Vagina (tissue), 2 donors: Measurements from ENCODE around the gene ASXL3. TPM values are rescaled to one million over a fixed set of nuclear protein-coding genes. Genes with fewer than 3 reads are reported as not detected.

Source experiments
- DNase-seq, 2 donors: peaks; one replicate each; pipeline ENCODE4 v3.0.0-alpha.2; 2017; ENCODE audit errors: extremely low spot score in 2 of 2
- H3K27ac ChIP-seq: fragments of 200-600 bp; sonication (generic); one replicate; pipeline ENCODE4 v1.5.1; 2019
- H3K27me3 ChIP-seq: fragments of 200-600 bp; sonication (generic); one replicate; pipeline ENCODE4 v1.5.1; 2019
- H3K36me3 ChIP-seq, 2 donors: fragments of 200-600 bp; sonication (generic); one replicate each; pipeline ENCODE4 v1.5.1; 2017 to 2019
- H3K4me1 ChIP-seq: fragments of 200-600 bp; sonication (generic); one replicate; pipeline ENCODE4 v1.5.1; 2019
- H3K4me3 ChIP-seq, 2 donors: fragments of 200-600 bp; sonication (generic); 1 replicate in 1 of 2; 2 replicates in 1 of 2; pipeline ENCODE4 v1.5.1; 2016 to 2019
- H3K9me3 ChIP-seq: fragments of 200-600 bp; sonication (generic); one replicate; pipeline ENCODE4 v1.5.1; 2019
- POLR2A ChIP-seq, 2 donors: fragments of 450-650 bp; IDR thresholded peaks; one replicate each; pipeline ENCODE4 v1.6.1; 2017; ENCODE audit warnings: antibody characterized with exemption in 2 of 2, mild to moderate bottlenecking in 2 of 2, moderate library complexity in 2 of 2
- POLR2AphosphoS5 ChIP-seq, 2 donors: sonication (generic); formaldehyde crosslinking; IDR thresholded peaks; one replicate each; pipeline ENCODE4 v1.9.0; 2017; ENCODE audit warnings: antibody characterized with exemption in 2 of 2, mild to moderate bottlenecking in 2 of 2, low read depth in 1 of 2; ENCODE audit not compliant: insufficient read depth in 1 of 2
- intact Hi-C: fragments of 100-400 bp; cut with DNase I; formaldehyde crosslinking; loops from one replicate; pipeline ENCODE4 v1.15.1; 2023
- total RNA-seq: library from RNA; depleted of rRNA; stranded (reverse); fragments of >200 nt; gene quantifications from one replicate; pipeline ENCODE4 v1.2.3, GENCODE V29; 2016
- TF ChIP-seq, protein P1 (sequence below), 3 experiments: fragments of 450-650 bp in 2 of 3; fragments of 200-600 bp in 1 of 3; sonication (generic) in 1 of 3; IDR thresholded peaks; one replicate each; pipeline ENCODE4 v1.5.1; 2017 to 2019; ENCODE audit warnings: antibody characterized with exemption in 3 of 3, mild to moderate bottlenecking in 2 of 3, moderate library complexity in 2 of 3

ASXL3 gene
- total RNA-seq, 1 donor from 2014 or later = 5.9 TPM

DNA sequence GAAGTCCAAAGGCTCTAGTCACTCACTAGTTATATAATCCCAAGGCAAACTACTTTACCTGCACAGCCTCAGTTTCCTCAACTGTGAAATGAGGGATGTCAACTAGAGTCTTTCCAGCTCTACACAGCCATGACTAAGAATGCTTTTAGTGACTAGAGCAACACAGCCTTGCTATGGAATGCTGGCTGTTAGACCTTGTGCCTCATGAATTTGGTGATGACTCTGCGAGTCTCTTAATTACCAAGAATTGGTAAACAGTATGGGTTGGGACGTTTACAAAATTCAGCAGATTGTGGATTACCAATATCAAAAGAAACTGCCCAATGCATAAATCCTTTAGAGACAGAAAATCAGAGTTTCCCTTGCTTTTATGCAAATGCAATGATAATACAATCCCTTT lies 163.7 kb downstream of the ASXL3 start:
- Histone ChIP-seq H3K4me3 (no peak overlapping the region), H3K27ac (no peak overlapping the region), H3K36me3 (peaks cover 0 to 8% of the 10 kb centered on the region in 2 donors), H3K9me3 (no peaks in the 10 kb centered on the region), H3K4me1 (no peaks in the 10 kb centered on the region), H3K27me3 (no peaks in the 10 kb centered on the region)
- no peak for DNase-seq
- TF ChIP-seq, protein P1, sequence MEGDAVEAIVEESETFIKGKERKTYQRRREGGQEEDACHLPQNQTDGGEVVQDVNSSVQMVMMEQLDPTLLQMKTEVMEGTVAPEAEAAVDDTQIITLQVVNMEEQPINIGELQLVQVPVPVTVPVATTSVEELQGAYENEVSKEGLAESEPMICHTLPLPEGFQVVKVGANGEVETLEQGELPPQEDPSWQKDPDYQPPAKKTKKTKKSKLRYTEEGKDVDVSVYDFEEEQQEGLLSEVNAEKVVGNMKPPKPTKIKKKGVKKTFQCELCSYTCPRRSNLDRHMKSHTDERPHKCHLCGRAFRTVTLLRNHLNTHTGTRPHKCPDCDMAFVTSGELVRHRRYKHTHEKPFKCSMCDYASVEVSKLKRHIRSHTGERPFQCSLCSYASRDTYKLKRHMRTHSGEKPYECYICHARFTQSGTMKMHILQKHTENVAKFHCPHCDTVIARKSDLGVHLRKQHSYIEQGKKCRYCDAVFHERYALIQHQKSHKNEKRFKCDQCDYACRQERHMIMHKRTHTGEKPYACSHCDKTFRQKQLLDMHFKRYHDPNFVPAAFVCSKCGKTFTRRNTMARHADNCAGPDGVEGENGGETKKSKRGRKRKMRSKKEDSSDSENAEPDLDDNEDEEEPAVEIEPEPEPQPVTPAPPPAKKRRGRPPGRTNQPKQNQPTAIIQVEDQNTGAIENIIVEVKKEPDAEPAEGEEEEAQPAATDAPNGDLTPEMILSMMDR (IDR thresholded peaks at IDR 0.05) = no peak
- TF ChIP-seq POLR2A (IDR thresholded peaks at IDR 0.05) (no peak), POLR2AphosphoS5 (IDR thresholded peaks at IDR 0.05; ENCODE audit: insufficient read depth in 1 of 2, low read depth in 1 of 2) (no peak)
- intact Hi-C loops = no loop called here

DNA sequence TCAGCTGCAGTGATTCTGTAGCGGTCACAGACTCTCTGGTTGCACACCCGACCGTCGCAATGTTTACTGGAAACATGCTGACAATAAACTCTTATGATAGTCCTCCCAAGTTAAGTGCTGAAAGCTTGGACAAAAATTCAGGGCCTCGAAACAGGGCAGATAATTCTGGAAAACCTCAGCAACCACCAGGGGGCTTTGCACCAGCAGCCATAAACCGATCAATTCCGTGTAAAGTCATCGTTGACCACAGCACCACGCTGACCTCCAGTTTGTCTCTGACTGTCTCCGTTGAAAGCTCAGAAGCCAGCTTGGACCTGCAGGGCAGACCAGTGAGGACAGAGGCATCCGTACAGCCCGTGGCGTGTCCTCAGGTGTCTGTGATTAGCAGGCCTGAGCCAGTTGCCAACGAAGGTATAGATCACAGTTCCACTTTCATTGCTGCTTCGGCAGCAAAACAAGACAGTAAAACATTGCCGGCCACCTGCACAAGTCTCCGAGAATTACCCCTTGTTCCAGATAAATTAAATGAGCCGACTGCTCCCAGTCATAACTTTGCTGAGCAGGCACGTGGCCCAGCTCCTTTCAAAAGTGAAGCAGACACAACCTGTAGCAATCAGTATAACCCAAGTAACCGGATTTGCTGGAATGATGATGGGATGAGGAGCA lies 166.1 kb downstream of the ASXL3 start:
- intact Hi-C loops = no loop called here
- TF ChIP-seq, protein P1 (IDR thresholded peaks at IDR 0.05) = no peak
- no peak for TF ChIP-seq POLR2AphosphoS5 (IDR thresholded peaks at IDR 0.05; ENCODE audit: insufficient read depth in 1 of 2, low read depth in 1 of 2)
- no peak for TF ChIP-seq POLR2A (IDR thresholded peaks at IDR 0.05)
- DNase-seq = no peak
- Histone ChIP-seq H3K4me3 (no peak overlapping the region), H3K9me3 (no peaks in the 10 kb centered on the region), H3K4me1 (no peaks in the 10 kb centered on the region), H3K27ac (no peak overlapping the region), H3K36me3 (peaks cover 0 to 8% of the 10 kb centered on the region in 2 donors), H3K27me3 (no peaks in the 10 kb centered on the region)

DNA sequence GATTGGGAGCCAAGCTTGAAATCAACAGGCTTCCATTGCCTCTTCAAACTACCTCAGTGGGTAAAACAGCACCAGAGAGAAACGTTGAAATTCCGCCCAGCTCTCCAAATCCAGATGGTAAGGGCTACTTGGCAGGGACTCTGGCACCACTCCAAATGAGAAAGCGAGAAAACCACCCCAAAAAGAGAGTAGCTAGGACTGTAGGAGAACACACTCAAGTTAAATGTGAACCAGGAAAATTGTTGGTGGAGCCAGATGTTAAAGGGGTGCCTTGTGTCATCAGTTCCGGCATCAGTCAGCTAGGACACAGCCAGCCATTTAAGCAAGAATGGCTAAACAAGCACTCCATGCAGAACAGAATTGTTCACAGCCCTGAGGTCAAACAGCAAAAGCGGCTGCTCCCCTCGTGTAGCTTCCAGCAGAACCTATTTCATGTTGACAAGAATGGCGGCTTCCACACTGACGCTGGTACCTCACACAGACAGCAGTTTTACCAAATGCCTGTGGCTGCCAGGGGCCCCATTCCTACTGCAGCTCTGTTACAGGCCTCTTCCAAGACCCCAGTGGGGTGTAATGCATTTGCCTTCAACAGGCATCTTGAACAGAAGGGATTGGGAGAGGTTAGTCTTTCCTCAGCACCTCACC lies 167.3 kb downstream of the ASXL3 start:
- no peak for TF ChIP-seq POLR2AphosphoS5 (IDR thresholded peaks at IDR 0.05; ENCODE audit: insufficient read depth in 1 of 2, low read depth in 1 of 2)
- TF ChIP-seq POLR2A (IDR thresholded peaks at IDR 0.05) = no peak
- TF ChIP-seq, protein P1 (IDR thresholded peaks at IDR 0.05) = no peak
- Histone ChIP-seq H3K9me3 (no peaks in the 10 kb centered on the region), H3K4me1 (no peaks in the 10 kb centered on the region), H3K36me3 (peaks cover 0 to 8% of the 10 kb centered on the region in 2 donors), H3K27ac (no peak overlapping the region), H3K27me3 (no peaks in the 10 kb centered on the region), H3K4me3 (no peak overlapping the region)
- DNase-seq = no peak
- intact Hi-C loops = no loop called here

DNA sequence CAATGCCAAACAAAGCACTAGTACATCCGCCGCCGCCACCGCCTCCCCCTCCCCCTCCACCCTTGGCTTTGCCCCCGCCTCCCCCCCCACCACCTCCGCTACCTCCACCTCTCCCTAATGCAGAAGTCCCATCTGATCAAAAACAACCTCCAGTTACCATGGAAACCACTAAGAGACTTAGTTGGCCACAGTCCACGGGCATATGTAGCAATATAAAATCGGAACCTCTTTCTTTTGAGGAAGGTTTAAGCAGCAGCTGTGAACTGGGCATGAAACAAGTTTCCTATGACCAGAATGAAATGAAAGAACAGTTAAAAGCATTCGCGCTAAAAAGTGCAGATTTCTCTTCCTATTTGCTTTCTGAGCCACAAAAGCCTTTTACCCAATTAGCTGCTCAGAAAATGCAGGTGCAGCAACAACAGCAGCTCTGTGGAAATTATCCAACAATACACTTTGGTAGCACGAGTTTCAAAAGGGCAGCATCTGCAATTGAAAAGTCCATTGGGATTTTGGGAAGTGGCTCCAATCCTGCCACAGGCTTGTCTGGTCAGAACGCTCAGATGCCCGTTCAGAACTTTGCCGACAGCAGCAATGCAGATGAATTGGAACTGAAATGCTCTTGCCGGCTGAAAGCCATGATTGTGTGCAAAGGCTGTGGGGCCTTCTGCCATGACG lies 168.0 kb downstream of the ASXL3 start:
- intact Hi-C loops = no loop called here
- Histone ChIP-seq H3K9me3 (no peaks in the 10 kb centered on the region), H3K36me3 (peaks cover 0 to 8% of the 10 kb centered on the region in 2 donors), H3K4me3 (no peak overlapping the region), H3K4me1 (no peaks in the 10 kb centered on the region), H3K27ac (no peak overlapping the region), H3K27me3 (no peaks in the 10 kb centered on the region)
- TF ChIP-seq POLR2AphosphoS5 (IDR thresholded peaks at IDR 0.05; ENCODE audit: insufficient read depth in 1 of 2, low read depth in 1 of 2) = no peak
- TF ChIP-seq, protein P1 (IDR thresholded peaks at IDR 0.05) = no peak
- no peak for TF ChIP-seq POLR2A (IDR thresholded peaks at IDR 0.05)
- no peak for DNase-seq
